Pons (tissue), 1 donor: ENCODE measurements around the gene NOLC1.

Experiments used
- DNase-seq: peaks from one replicate; pipeline ENCODE4 v3.0.0-alpha.2; 2016; ENCODE audit warnings: low spot score

NOLC1 gene

GRCh38 chr10:102151774-102152544, at the start of gene NOLC1:
Gene NOLC1 (plus strand): TSS chr10:102152389. CDS start chr10:102152411, 22 bp downstream.
- peak; percentile 97 for DNase-seq

DNA sequence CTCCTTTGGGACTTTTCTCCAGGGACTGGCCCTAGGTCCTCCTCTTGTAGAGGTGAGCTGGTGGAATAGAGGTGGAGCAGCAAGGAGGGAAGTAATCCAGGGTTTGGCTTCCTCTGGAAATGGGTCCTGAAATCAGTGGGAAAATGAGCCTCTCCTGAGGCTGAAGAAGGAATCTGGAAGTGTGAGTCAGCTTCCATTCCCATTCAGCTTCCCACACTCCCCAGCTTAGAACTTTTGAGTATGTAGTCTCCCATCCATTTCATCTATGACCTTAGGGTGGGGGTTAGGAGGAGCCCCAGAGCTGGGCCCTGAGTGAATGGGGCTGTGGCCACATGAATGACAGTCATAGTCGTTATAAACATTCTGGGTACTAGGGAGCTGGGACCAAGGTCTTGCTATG, 49.8 kb upstream of the NOLC1 start:
- no peak for DNase-seq

DNA sequence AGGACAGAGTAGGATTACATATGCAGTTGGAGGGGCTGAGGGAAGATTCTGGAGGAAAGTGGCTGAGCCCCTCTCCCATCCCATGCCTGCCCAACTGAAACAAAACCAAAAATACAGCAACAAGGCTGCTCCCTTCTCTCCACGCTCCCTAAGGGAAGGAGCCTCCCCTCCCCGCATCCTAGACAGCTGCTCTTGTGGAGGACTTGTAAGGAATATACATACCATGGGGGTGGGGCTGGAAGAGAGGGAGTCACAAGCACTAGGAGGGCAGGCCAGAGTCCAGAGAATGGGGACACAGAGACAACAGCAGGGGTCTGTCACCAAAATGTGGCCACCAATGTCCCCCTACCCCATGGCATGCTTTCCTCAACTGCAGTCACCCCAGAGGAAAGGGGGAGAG, 45.2 kb upstream of the NOLC1 start:
- no peak for DNase-seq

- no peak for DNase-seq
These were observed 42.7 kb upstream of the NOLC1 start for GRCh38 chr10:102109166-102110116.

- no peak for DNase-seq
These were observed 40.9 kb upstream of the NOLC1 start for GRCh38 chr10:102111276-102111675.

- no peak for DNase-seq
These were observed 39.9 kb upstream of the NOLC1 start for GRCh38 chr10:102112210-102112817.

DNA sequence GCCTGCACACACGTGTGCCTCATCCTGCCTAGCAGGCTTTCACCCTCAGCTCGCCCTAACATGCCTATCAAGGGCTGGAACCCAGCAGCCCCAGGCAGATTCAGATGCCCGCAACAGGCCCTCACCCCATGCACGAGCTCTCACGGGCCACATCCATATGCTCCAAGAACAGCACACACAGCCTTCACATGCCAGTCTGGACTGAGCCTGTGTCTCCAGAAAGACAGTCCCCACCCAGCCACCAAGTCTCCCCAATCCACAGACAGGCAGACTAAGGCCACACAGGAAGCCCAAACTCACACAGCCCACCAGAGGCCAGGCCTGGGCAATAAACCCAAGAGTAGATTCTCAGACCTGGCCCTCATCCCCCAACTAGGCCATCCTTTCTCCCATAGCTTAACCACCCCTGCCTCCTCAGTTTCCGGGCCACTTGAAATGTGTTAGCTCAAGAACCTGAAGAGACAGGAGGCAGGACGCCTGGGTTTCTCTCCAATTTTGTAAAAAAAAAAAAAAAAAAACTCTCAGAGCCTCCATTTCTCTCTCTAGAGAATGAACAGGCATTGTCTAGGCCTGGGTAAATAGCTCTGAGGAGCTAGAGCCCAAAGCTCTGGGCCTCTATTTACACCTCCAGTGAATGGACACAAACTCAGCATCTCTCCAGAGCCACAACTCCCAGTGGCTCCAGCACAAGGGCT, 38.8 kb upstream of the NOLC1 start:
- DNase-seq, result no peak

GRCh38 chr10:102113956-102114857, 38.0 kb upstream of the NOLC1 start:
- no peak for DNase-seq

DNA sequence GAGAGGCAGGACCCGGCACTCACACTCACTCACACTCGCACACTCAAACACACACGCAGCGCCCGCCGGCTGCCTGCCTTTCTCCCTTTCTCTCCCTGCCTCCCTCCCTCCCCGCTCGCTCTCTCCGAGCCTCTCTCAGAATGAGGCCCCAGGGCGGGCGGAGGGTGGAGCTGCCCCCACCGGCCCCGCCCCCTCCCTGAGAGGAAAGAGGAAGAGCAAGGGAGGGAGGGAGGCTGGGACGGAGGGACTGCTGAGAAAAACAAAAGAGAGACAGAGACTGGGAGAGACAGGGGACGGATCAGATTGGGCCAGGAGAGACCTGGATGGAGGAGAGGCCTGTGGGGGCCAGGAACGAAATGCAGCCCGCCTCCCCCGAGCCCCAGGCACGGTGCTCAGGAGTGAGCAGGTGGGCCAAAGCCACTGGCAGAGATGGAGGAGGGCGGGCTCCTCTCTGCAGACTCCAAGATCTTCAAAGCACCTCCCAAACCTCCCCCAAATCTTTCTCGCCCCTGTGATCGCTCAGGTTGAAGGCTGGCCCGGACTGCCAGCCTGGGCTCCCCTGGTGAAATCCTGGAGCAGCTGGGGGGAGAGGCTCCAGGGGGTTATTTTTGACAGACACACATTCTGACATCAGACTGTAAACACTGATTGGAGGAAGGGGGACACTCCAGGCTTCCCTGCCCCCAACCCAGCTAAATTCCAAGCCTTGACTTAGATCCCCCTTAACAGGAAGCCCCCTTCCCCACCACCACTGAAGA, 37.1 kb upstream of the NOLC1 start:
- peak; percentile 97 for DNase-seq

DNA sequence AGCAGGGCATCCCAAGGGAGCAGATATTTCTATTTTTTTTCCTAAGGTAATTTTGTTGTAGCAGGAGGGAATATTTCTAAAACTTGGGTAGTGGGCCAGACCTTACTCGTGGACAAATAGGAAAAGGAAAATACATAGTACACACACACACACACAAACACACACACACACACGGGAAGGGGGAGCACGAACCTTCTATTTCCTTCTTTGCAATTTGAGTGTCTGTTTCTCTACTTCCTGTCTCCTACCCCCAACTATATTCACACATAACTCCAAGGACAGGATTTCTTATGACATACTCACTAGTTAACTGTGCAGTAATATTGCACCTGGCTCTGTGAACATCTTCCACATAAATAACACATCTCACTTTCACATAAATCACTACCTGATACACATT, 36.4 kb upstream of the NOLC1 start:
- peak; percentile 38 for DNase-seq

DNA sequence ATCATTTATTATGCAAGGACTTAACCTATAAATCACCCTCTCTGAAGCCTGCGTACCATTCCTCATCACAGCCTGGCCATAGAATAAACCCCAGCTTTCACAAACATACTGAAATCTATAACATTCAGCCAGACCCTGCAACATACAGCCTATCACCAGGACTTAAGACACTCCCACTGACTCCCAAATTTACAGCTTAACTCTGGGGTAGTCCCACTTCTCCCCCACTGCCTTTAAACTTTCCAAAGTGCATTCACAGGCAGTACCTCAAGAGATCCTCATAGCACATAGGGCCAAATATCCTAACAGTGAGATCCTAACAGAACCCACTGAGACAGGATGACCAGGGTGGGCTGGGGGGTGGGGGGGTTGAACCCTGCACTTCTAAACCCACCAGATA, 35.5 kb upstream of the NOLC1 start:
- DNase-seq, result no peak

DNA sequence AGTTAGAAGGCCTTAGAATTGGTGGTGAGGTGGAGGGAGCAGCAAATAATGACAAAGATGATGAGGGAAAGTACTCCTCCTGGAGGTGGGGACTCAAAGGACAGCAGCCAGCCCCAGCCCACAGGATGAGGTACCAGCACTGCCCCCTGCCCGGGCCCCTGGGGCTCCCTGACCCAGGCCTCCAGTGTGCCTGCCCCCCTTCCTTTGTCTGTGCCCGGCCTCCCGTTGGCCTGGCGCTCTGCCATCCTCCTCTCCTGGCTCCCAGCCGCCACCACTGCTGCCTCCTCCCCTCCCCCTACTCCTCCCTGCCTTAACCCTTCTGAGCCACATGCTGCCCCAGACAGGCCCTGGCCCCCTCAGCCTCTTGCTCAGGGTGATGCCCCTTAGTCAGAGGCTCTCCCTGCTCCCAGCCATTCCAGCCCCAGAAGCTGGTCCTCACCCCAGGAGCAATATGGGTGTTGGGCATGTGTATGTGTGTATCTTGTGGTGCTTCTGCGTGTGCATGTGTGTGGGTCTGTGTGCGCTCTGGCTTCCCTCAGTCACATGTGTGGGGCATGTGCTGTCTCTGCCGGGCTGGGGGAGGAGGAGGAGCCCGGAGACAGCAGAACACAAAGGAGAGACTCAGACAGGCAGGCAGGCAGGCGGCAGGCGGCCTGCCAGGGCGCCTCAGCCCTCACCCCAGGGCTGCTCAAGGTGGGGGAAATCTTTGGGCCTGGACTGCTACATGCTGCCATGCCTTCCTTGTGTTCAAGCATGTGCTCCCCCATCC, 34.6 kb upstream of the NOLC1 start:
- peak; percentile 88 for DNase-seq

GRCh38 chr10:102118867-102119266, 33.3 kb upstream of the NOLC1 start:
- DNase-seq, result peak; percentile 69

GRCh38 chr10:102119417-102120141, 32.6 kb upstream of the NOLC1 start:
- DNase-seq, result peak; percentile 57

GRCh38 chr10:102120142-102120990, 31.8 kb upstream of the NOLC1 start, which contains the start of gene LDB1:
Gene LDB1 (minus strand): TSS chr10:102120368. CDS start chr10:102120110, 258 bp downstream.
- peak; percentile 92 for DNase-seq

GRCh38 chr10:102120991-102121738, 31.0 kb upstream of the NOLC1 start:
- peak; percentile 54 for DNase-seq
